GM12872 (cell line): ENCODE results near the gene IFNL1.

Source experiments
- TF ChIP-seq, protein P1 (sequence below): IDR thresholded peaks from 3 replicates; pipeline ENCODE4 v1.5.1; 2011; ENCODE audit warnings: low read depth, mild to moderate bottlenecking, low read length, moderate library complexity; ENCODE audit not compliant: insufficient read depth

Gene IFNL1

DNA sequence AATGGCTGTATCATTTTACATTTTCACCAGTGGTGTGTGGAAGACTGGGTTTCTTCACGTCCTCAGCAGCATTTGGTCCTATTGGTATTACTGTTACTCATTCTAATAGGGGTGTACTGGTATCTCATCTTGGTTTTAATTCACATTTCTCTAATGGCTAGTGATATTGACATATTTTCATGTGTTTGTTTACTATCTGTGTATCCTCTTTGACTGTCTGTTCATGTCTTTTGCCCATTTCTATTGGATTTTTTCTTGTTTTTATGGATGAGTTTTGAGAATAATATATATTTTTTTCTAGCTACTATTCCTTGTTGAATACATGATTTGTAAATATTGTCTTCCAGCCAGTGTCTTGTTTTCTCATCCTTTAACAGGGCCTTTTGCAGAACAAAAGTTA, 14.2 kb upstream of the IFNL1 start:
- TF ChIP-seq, protein P1, sequence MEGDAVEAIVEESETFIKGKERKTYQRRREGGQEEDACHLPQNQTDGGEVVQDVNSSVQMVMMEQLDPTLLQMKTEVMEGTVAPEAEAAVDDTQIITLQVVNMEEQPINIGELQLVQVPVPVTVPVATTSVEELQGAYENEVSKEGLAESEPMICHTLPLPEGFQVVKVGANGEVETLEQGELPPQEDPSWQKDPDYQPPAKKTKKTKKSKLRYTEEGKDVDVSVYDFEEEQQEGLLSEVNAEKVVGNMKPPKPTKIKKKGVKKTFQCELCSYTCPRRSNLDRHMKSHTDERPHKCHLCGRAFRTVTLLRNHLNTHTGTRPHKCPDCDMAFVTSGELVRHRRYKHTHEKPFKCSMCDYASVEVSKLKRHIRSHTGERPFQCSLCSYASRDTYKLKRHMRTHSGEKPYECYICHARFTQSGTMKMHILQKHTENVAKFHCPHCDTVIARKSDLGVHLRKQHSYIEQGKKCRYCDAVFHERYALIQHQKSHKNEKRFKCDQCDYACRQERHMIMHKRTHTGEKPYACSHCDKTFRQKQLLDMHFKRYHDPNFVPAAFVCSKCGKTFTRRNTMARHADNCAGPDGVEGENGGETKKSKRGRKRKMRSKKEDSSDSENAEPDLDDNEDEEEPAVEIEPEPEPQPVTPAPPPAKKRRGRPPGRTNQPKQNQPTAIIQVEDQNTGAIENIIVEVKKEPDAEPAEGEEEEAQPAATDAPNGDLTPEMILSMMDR, result no peak

DNA sequence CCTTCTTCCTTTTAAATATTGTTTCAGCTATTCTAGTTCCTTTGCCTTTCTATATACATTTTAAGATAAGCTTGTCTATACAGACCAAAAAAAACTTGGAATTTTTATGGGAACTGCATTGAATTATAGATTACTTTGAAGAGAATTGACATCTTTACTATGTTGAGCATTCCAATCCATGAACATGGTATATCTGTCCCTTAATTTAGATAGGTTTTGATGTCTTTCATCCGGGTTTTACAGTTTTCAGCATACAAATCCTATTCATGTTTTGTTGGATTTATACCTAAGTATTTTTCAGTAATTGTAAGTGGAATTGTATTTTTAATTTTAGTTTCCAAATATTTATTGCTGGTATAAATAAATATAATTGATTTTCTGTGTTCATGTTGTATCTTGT, 12.2 kb upstream of the IFNL1 start:
- TF ChIP-seq, protein P1, result no peak

DNA sequence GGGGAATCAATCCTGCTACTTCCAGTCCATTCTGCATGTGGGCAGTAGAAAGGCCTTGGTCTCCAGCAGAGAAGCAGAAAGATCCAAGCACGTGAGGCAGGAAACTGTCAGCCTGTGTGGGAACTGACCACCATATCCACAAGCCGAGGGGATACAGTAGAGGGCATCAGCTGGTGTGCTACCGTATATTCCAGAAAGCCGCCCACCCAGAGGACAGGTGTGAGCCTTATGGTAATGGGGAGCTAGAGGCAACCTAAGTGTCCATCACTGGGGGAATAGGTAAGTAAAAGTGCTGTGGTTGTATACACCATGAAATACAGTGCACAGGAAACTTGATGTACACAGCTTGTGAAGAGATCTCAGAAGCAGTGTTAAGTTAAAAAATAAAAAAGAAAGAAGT, 2.8 kb upstream of the IFNL1 start:
- TF ChIP-seq, protein P1, result no peak

DNA sequence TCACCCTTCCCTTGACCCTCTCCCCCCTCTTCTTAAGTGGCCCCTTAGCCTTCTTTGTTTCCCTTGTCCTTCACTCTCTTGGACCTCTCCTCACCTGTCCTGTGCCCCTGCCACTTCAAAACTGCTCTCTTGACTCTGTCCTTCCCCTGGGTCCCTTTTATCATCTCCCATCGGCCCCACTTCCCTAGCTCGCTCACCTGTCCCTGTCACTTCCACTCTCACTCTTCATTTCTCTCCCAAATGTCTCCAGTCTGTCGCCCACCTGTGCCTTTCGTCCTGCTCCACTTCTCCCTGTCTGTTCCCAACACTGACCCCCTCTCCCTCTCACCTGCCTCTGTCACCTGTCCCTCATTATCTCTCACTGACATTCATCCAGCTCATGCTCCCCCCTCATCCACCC, 699 bp downstream of the IFNL1 start:
- TF ChIP-seq, protein P1, result no peak

DNA sequence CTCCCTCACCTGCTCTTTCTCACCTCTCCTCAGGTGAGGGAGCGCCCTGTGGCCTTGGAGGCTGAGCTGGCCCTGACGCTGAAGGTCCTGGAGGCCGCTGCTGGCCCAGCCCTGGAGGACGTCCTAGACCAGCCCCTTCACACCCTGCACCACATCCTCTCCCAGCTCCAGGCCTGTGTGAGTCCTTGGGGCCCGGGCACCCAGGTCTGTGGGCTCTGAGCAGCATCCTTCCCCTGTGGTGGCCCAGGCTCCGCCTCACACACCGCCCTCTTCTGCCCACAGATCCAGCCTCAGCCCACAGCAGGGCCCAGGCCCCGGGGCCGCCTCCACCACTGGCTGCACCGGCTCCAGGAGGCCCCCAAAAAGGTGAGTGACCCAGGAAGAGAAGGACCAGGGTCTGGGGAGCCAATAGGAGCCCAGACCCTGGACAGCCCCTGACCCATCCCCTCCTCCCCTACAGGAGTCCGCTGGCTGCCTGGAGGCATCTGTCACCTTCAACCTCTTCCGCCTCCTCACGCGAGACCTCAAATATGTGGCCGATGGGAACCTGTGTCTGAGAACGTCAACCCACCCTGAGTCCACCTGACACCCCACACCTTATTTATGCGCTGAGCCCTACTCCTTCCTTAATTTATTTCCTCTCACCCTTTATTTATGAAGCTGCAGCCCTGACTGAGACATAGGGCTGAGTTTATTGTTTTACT, 1.9 kb downstream of the IFNL1 start:
- TF ChIP-seq, protein P1, result no peak

DNA sequence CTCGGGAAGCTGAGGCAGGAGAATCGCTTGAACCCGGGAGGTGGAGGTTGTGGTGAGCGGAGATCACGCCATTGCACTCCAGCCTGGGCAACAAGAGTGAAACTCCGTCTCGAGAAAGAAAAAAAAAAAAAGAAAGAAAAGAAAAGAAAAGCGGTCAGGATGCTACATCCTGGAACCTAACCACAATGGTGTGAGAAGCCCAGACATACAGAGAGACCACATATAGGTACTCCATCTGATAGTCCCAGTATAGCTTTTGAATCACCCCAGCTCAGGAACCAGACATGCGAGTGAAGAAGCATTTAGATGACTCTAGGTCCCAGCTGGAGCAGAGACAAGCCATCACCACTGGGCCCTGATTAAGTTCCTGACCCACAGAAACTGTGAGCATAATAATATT, 3.2 kb downstream of the IFNL1 start:
- TF ChIP-seq, protein P1, result no peak

DNA sequence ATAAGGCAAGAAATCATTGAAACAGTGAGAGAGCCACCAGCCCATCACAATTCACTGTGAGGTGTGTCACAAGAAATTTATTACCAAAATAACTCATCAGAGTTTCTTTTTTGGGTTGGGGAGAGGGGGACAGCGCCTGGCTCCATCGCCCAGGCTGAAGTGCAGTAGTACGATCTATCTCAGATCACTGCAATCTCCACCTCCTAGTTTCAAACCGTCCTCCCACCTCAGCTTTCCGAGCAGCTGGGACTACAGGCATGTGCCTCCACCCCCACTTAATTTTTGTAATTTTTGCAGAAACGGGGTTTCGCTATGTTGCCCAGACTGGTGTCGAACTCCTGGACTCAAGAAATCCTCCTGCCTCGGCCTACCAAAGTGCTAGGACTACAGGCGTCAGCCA, 3.6 kb downstream of the IFNL1 start:
- TF ChIP-seq, protein P1, result no peak

DNA sequence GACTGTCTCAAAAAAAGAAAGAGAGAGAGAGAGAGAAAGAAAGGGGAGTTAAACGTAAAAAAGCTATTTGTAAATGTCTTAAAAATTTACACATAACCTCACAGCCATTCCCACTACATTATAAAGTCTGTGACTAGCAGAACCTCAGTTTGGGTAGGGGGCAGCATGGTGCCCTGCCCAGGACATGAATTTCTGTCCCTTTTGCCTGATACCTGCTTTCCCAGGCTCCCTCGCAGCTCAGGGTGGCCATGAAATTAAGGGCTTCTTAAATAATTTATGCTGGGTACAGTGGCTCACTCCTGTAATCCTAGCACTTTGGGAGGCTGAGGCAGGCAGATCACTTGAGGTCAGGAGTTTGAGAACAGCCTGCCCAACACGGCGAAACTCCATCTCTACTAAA, 4.8 kb downstream of the IFNL1 start:
- TF ChIP-seq, protein P1, result no peak
